CD14-positive monocyte (primary cell): Measurements from ENCODE around the gene HSF2. TPM values are rescaled to one million over a fixed set of nuclear protein-coding genes. Genes with fewer than 3 reads are reported as not detected.

ENCODE experiments used
- DNase-seq, 3 donors: peaks; one replicate each; pipeline ENCODE4 v3.0.0-alpha.2; 2011 to 2022
- H2AFZ ChIP-seq: 2 replicates; pipeline ENCODE4 v1.6.0; 2012; ENCODE audit warnings: mild to moderate bottlenecking, low read depth, low read length, inconsistent platforms; ENCODE audit not compliant: insufficient read depth, poor library complexity, severe bottlenecking
- H3K27ac ChIP-seq, 2 donors: 1 replicate in 1 of 2; 2 replicates in 1 of 2; pipeline ENCODE4 v1.5.1; 2012 to 2013; ENCODE audit warnings: low read length in 2 of 2, control low read depth in 1 of 2, inconsistent platforms in 1 of 2, low read depth in 1 of 2, mild to moderate bottlenecking in 1 of 2
- H3K27me3 ChIP-seq, 2 donors: one replicate each; pipeline versions ENCODE4 v1.6.0 to v1.6.1; 2011 to 2013; ENCODE audit warnings: low read length in 2 of 2; ENCODE audit not compliant: control insufficient read depth in 2 of 2, insufficient read depth in 2 of 2
- H3K36me3 ChIP-seq, 2 donors: replicated peaks in 1 of 2; 1 replicate in 1 of 2; 2 replicates in 1 of 2; pipeline versions ENCODE4 v1.5.1 to v1.6.1; 2012 to 2013; ENCODE audit warnings: low read length in 2 of 2, control low read depth in 1 of 2, inconsistent platforms in 1 of 2, mild to moderate bottlenecking in 1 of 2; ENCODE audit not compliant: insufficient read depth in 2 of 2, control insufficient read depth in 1 of 2
- H3K4me1 ChIP-seq, 2 donors: 1 replicate in 1 of 2; 2 replicates in 1 of 2; pipeline versions ENCODE4 v1.5.1 to v1.6.1; 2012 to 2013; ENCODE audit warnings: low read length in 2 of 2, control low read depth in 1 of 2, inconsistent platforms in 1 of 2, mild to moderate bottlenecking in 1 of 2, moderate library complexity in 1 of 2; ENCODE audit not compliant: insufficient read depth in 2 of 2, control insufficient read depth in 1 of 2
- H3K4me2 ChIP-seq: replicated peaks from 2 replicates; pipeline ENCODE3; 2012; ENCODE audit warnings: low read length, moderate library complexity, mild to moderate bottlenecking; ENCODE audit not compliant: poor library complexity, severe bottlenecking; ENCODE audit errors: extremely low read depth
- H3K4me3 ChIP-seq, 3 experiments: fragments of 200-600 bp in 1 of 3; sonication (generic) in 1 of 3; replicated peaks in 1 of 3; 1 replicate in 2 of 3; 2 replicates in 1 of 3; pipeline ENCODE4 v1.5.1; 2011 to 2013; ENCODE audit warnings: low read length in 3 of 3, mild to moderate bottlenecking in 3 of 3, control low read depth in 2 of 3, low read depth in 2 of 3, inconsistent platforms in 1 of 3, moderate library complexity in 1 of 3
- H3K79me2 ChIP-seq: 2 replicates; pipeline ENCODE4 v1.6.0; 2012; ENCODE audit warnings: mild to moderate bottlenecking, control low read depth, inconsistent platforms, low read length, moderate library complexity; ENCODE audit not compliant: insufficient read depth
- H3K9ac ChIP-seq: 2 replicates; pipeline ENCODE4 v1.6.0; 2017; ENCODE audit warnings: low read length, mild to moderate bottlenecking; ENCODE audit not compliant: insufficient read depth, poor library complexity, severe bottlenecking
- H3K9me3 ChIP-seq, 2 donors: replicated peaks in 1 of 2; 1 replicate in 1 of 2; 2 replicates in 1 of 2; pipeline versions ENCODE4 v1.5.1 to v1.6.1; 2012 to 2013; ENCODE audit warnings: low read length in 2 of 2, control low read depth in 1 of 2; ENCODE audit not compliant: control insufficient read depth in 1 of 2, insufficient read depth in 1 of 2
- H4K20me1 ChIP-seq: 2 replicates; pipeline ENCODE4 v1.6.0; 2012; ENCODE audit warnings: mild to moderate bottlenecking, low read length, control low read depth, moderate library complexity; ENCODE audit not compliant: insufficient read depth
- H3K27ac Mint-ChIP-seq, 7 donors: one replicate each; pipeline ENCODE4 v1.8.0; 2020; ENCODE audit warnings: mild to moderate bottlenecking in 7 of 7, mixed read lengths in 7 of 7, moderate library complexity in 6 of 7, inconsistent platforms in 2 of 7
- H3K27me3 Mint-ChIP-seq, 3 donors: one replicate each; pipeline ENCODE4 v1.8.0; 2021 to 2022; ENCODE audit warnings: low read depth in 3 of 3, mild to moderate bottlenecking in 3 of 3, mixed read lengths in 3 of 3, moderate library complexity in 3 of 3, inconsistent platforms in 1 of 3
- H3K36me3 Mint-ChIP-seq, 2 donors: one replicate each; pipeline ENCODE4 v1.8.0; 2020; ENCODE audit warnings: mixed read lengths in 2 of 2, inconsistent platforms in 1 of 2, mild to moderate bottlenecking in 1 of 2
- H3K4me1 Mint-ChIP-seq: one replicate; pipeline ENCODE4 v1.8.0; 2020; ENCODE audit warnings: mild to moderate bottlenecking, mixed read lengths
- H3K4me3 Mint-ChIP-seq, 2 donors: one replicate each; pipeline ENCODE4 v1.8.0; 2020; ENCODE audit warnings: mild to moderate bottlenecking in 2 of 2, mixed read lengths in 2 of 2, moderate library complexity in 1 of 2
- H3K9me3 Mint-ChIP-seq, 7 donors: one replicate each; pipeline ENCODE4 v1.8.0; 2020 to 2022; ENCODE audit warnings: mixed read lengths in 7 of 7, mild to moderate bottlenecking in 6 of 7, moderate library complexity in 6 of 7, inconsistent platforms in 2 of 7
- WGBS: methylation state at CpG from one replicate; pipeline ENCODE4 v1.1.5; 2013; ENCODE audit warnings: missing lambda C conversion rate; ENCODE audit not compliant: insufficient coverage; 5-methylcytosine and 5-hydroxymethylcytosine counted together
- intact Hi-C, 2 donors: fragments of 100-400 bp; cut with micrococcal nuclease; formaldehyde crosslinking; loops; one replicate each; pipeline versions ENCODE4 v1.15.0 to v1.15.1; 2023
- polyA plus RNA-seq, 3 donors: library from polyadenylated mRNA; depleted of rRNA in 1 of 3; unstranded in 2 of 3; stranded (reverse) in 1 of 3; fragments of 300-500 nt in 2 of 3; fragments of >200 nt in 1 of 3; fragmentation: Illumina TruSeq in 2 of 3; gene quantifications; 1 replicate in 2 of 3; 2 replicates in 1 of 3; pipeline ENCODE4 v1.2.3, GENCODE V29; 2012 to 2021
- TF ChIP-seq, protein P1 (sequence below): fragments of 200-600 bp; IDR thresholded peaks from one replicate; pipeline ENCODE4 v1.8.0; 2022; ENCODE audit warnings: antibody characterized with exemption, mild to moderate bottlenecking

Gene HSF2
- polyA plus RNA-seq, 3 donors = 2.3 to 8.8 (median 2.6) TPM

DNA sequence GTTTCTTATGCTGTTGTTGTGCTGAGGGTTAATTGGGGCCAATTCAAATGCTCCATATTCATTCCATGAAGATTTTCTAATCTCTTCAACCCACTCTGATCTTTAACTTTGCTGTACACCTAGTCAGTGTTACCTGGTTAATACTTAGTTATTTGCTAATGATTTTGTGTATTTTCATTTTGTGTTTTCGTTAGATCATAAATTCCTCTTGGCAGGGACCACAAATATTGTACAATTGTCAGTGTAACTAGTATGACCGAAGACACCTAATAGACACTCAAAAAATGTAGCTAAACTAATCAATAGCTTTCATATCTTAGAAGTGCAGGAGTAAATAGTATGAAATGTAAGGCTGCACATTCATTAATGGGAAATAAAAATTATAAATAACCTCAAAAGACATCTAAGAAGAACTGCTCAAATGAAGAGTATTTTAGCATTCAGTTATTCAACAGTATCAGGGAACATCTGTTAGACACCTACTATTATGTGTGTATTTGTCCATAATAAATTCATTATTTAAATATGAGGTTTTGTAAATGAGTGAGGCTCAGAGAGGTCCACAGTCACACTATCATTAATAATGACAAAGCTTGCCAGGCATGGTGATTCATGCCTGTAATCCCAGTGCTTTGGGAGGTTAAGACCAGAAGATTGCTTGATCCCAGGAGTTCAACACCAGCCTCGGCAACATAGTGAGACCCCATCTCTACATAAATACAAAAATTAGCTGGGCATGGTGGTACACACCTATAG lies 13.4 kb upstream of the HSF2 start:
- H3K4me3 ChIP-seq = no peak overlapping the region
- intact Hi-C loops = no loop called here
- no peak overlapping the region for H2AFZ ChIP-seq
- peaks cover 1 to 6% (median 5%) of the 10 kb centered on the region in 3 donors for H3K27me3 Mint-ChIP-seq
- H3K36me3 Mint-ChIP-seq = no peaks in the 10 kb centered on the region
- no CpG with 5 or more reads among the region's 3 CpGs for WGBS
- no peaks in the 10 kb centered on the region for H3K9me3 ChIP-seq
- H3K4me1 Mint-ChIP-seq = no peaks in the 10 kb centered on the region
- H3K4me2 ChIP-seq = no peak overlapping the region
- TF ChIP-seq, protein P1, sequence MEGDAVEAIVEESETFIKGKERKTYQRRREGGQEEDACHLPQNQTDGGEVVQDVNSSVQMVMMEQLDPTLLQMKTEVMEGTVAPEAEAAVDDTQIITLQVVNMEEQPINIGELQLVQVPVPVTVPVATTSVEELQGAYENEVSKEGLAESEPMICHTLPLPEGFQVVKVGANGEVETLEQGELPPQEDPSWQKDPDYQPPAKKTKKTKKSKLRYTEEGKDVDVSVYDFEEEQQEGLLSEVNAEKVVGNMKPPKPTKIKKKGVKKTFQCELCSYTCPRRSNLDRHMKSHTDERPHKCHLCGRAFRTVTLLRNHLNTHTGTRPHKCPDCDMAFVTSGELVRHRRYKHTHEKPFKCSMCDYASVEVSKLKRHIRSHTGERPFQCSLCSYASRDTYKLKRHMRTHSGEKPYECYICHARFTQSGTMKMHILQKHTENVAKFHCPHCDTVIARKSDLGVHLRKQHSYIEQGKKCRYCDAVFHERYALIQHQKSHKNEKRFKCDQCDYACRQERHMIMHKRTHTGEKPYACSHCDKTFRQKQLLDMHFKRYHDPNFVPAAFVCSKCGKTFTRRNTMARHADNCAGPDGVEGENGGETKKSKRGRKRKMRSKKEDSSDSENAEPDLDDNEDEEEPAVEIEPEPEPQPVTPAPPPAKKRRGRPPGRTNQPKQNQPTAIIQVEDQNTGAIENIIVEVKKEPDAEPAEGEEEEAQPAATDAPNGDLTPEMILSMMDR = no peak
- no peaks in the 10 kb centered on the region for H4K20me1 ChIP-seq
- no peaks in the 10 kb centered on the region for H3K36me3 ChIP-seq
- H3K79me2 ChIP-seq = no peaks in the 10 kb centered on the region
- H3K9me3 Mint-ChIP-seq = no peaks in the 10 kb centered on the region
- no peak overlapping the region for H3K27ac ChIP-seq
- no peaks in the 10 kb centered on the region for H3K4me1 ChIP-seq
- DNase-seq = no peak
- no peak overlapping the region for H3K9ac ChIP-seq
- H3K4me3 Mint-ChIP-seq = no peak overlapping the region
- H3K27ac Mint-ChIP-seq = no peak overlapping the region
- no peaks in the 10 kb centered on the region for H3K27me3 ChIP-seq

DNA sequence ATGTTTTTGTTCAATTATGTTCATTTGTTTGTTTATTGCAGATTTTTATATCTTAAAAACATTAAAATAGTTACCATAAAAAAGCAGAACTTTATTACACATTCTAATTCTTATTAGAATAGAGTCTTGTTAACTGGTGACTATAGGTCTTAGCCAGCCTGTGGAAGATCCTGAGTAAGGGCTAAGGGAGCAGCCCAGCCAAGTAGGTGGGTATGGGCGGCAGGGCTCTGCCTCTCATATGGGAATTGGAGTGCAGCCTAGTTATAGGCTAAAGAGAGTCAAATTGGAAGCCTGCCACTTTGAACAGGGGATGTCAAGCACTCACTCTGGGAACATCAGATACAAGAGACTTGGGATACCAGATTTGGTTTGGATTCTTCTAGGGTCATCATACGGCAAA lies 10.5 kb upstream of the HSF2 start:
- Histone ChIP-seq H3K27me3 (peaks cover 2% of the 10 kb centered on the region in 2 donors), H3K9ac (no peak overlapping the region), H3K4me2 (no peak overlapping the region), H3K9me3 (no peaks in the 10 kb centered on the region), H3K36me3 (no peaks in the 10 kb centered on the region), H4K20me1 (no peaks in the 10 kb centered on the region), H3K4me1 (no peaks in the 10 kb centered on the region), H3K27ac (no peak overlapping the region), H3K4me3 (no peak overlapping the region), H2AFZ (no peak overlapping the region), H3K79me2 (no peaks in the 10 kb centered on the region)
- Mint-ChIP-seq H3K27ac (no peak overlapping the region), H3K36me3 (no peaks in the 10 kb centered on the region), H3K9me3 (peaks cover 0 to 2% (median 0%) of the 10 kb centered on the region in 7 donors), H3K4me3 (no peak overlapping the region), H3K4me1 (no peaks in the 10 kb centered on the region), H3K27me3 (peaks cover 1 to 3% (median 2%) of the 10 kb centered on the region in 3 donors)
- TF ChIP-seq, protein P1 = no peak
- no peak for DNase-seq
- no CpG with 5 or more reads among the region's 2 CpGs for WGBS
- intact Hi-C loops = no loop called here
